Endothelial cell of umbilical vein (primary cell): ENCODE results near the gene NYAP2. TPM values are rescaled to one million over a fixed set of nuclear protein-coding genes. Genes with fewer than 3 reads are reported as not detected.

Experiments
- BruUV-seq: library from RNA; stranded (reverse); fragments of 400-500 nt; replicated peaks from 2 replicates; lab custom pipeline; 2021; lab: Mats Ljungman, UMichigan
- CTCF ChIA-PET: fragments of 300-600, 350-600 bp; sonication (Branson Sonifier 250); formaldehyde crosslinking; loops from one replicate; lab custom pipeline; 2021; ENCODE audit warnings: antibody characterized with exemption, inconsistent platforms; lab: Charles Lee
- POLR2A ChIA-PET: fragments of 300-600, 350-600 bp; sonication (Branson Sonifier 250); formaldehyde crosslinking; loops from one replicate; lab custom pipeline; 2021; ENCODE audit warnings: antibody characterized with exemption, inconsistent platforms; lab: Charles Lee
- DNase-seq: peaks from one replicate; pipeline ENCODE4 v3.0.0-alpha.2; 2011; ENCODE audit warnings: low read depth, low spot score
- FAIRE-seq: peaks from 2 replicates; lab custom pipeline; 2011; peaks lifted over from hg19 to GRCh38; lab: Jason Lieb, UNC
- H2AFZ ChIP-seq: 2 replicates; pipeline ENCODE4 v1.6.0; 2012; ENCODE audit warnings: low read depth, low read length, control low read depth, inconsistent platforms
- H3K27ac ChIP-seq: 2 replicates; pipeline ENCODE4 v1.5.1; 2011; ENCODE audit warnings: low read depth, mild to moderate bottlenecking, control low read depth, low read length, moderate library complexity; ENCODE audit not compliant: insufficient read depth
- H3K27me3 ChIP-seq, 2 experiments: 2 replicates each; pipeline versions ENCODE4 v1.6.0 to v1.6.1; 2011; ENCODE audit warnings: low read length in 2 of 2, mixed read lengths in 1 of 2; ENCODE audit not compliant: control insufficient read depth in 2 of 2, insufficient read depth in 2 of 2
- H3K36me3 ChIP-seq, 2 experiments: 2 replicates in 1 of 2; 3 replicates in 1 of 2; pipeline ENCODE4 v1.5.1; 2011; ENCODE audit warnings: low read length in 2 of 2, mild to moderate bottlenecking in 1 of 2, moderate library complexity in 1 of 2; ENCODE audit not compliant: control insufficient read depth in 2 of 2, insufficient read depth in 2 of 2; ENCODE audit errors: extremely low read depth in 1 of 2
- H3K4me1 ChIP-seq: 3 replicates; pipeline ENCODE4 v1.5.1; 2011; ENCODE audit warnings: mild to moderate bottlenecking, low read length; ENCODE audit not compliant: control insufficient read depth, insufficient read depth; ENCODE audit errors: extremely low read depth
- H3K4me2 ChIP-seq: 2 replicates; pipeline ENCODE4 v1.6.1; 2011; ENCODE audit warnings: low read length, control low read depth, mixed read lengths; ENCODE audit not compliant: insufficient read depth
- H3K4me3 ChIP-seq, 3 experiments: fragments of 200-600 bp in 1 of 3; sonication (generic), shearing (Covaris generic) in 1 of 3; replicated peaks in 1 of 3; 2 replicates each; pipeline ENCODE4 v1.5.1; 2011 to 2016; ENCODE audit warnings: control low read depth in 3 of 3, low read length in 3 of 3, mild to moderate bottlenecking in 2 of 3, inconsistent platforms in 1 of 3, low read depth in 1 of 3, moderate library complexity in 1 of 3; ENCODE audit not compliant: insufficient read depth in 1 of 3
- H3K79me2 ChIP-seq: 2 replicates; pipeline ENCODE4 v1.6.0; 2012; ENCODE audit warnings: low read length, inconsistent platforms; ENCODE audit not compliant: control insufficient read depth, insufficient read depth
- H3K9ac ChIP-seq: replicated peaks from 2 replicates; pipeline ENCODE3; 2011; ENCODE audit warnings: low read length, control low read depth; ENCODE audit not compliant: insufficient read depth; ENCODE audit errors: extremely low read depth
- H3K9me1 ChIP-seq: replicated peaks from 3 replicates; pipeline ENCODE4 v1.6.0; 2011; ENCODE audit warnings: mild to moderate bottlenecking, low read length; ENCODE audit not compliant: control insufficient read depth, insufficient read depth; ENCODE audit errors: extremely low read depth
- H3K9me3 ChIP-seq: replicated peaks from 2 replicates; pipeline ENCODE4 v1.5.1; 2012; ENCODE audit warnings: low read length, inconsistent platforms; ENCODE audit not compliant: control insufficient read depth, insufficient read depth
- H4K20me1 ChIP-seq: replicated peaks from 2 replicates; pipeline ENCODE3; 2011; ENCODE audit warnings: mild to moderate bottlenecking, low read length; ENCODE audit not compliant: control insufficient read depth, insufficient read depth; ENCODE audit errors: extremely low read depth
- GATA2 ChIP-seq: IDR thresholded peaks from 2 replicates; pipeline ENCODE4 v1.7.0; 2011; ENCODE audit warnings: low read depth, mild to moderate bottlenecking, moderate library complexity, mixed read lengths, low read length; ENCODE audit not compliant: insufficient read length, insufficient read depth
- POLR2AphosphoS5 ChIP-seq: IDR thresholded peaks from 2 replicates; pipeline ENCODE4 v1.6.1; 2012; ENCODE audit warnings: low read depth, mild to moderate bottlenecking, control low read depth, low read length, moderate library complexity; ENCODE audit not compliant: insufficient read depth
- dilution Hi-C: fragments of 300-500 bp; cut with MboI; formaldehyde crosslinking; loops from one replicate; pipeline ENCODE4 v1.15.0; 2019; ENCODE audit warnings: low sequenced_read_pairs; ENCODE audit not compliant: extremely low pct_ligation_motif_present
- intact Hi-C: fragments of 100-400 bp; cut with micrococcal nuclease; formaldehyde crosslinking; loops from one replicate; pipeline ENCODE4 v1.10.0; 2022
- polyA plus RNA-seq, 4 experiments: library from polyadenylated mRNA; depleted of rRNA in 3 of 4; stranded (reverse) in 3 of 4; unstranded in 1 of 4; fragments of >200 nt; gene quantifications; 2 replicates each; pipeline versions ENCODE4 v1.2.1 to v1.2.3, GENCODE V29; 2011 to 2012; ENCODE audit warnings: missing spikeins in 1 of 4
- total RNA-seq: library from RNA; stranded (reverse); gene quantifications from 2 replicates; pipeline ENCODE4 v1.2.3, GENCODE V29; 2021

The NYAP2 gene
- total and polyA plus RNA-seq, 2 donors (not counting 3 experiments of a cell fraction or from before 2014, with no cell fraction given) = not detected

- BruUV-seq = no TSS peak
- ChIA-PET POLR2A (no interaction called here), CTCF (no interaction called here)
These were observed 17.3 kb downstream of the NYAP2 start for GRCh38 chr2:225416616-225417367.

GRCh38 chr2:225419033-225419432 is 19.5 kb downstream of the NYAP2 start:
- no peaks in the 10 kb centered on the region for H3K36me3 ChIP-seq
- H4K20me1 ChIP-seq = no peaks in the 10 kb centered on the region
- CTCF ChIA-PET = no interaction called here
- no peak for TF ChIP-seq GATA2
- DNase-seq (no peak), FAIRE-seq (no peak)
- no peak overlapping the region for H3K9ac ChIP-seq
- H3K79me2 ChIP-seq = no peaks in the 10 kb centered on the region
- no peaks in the 10 kb centered on the region for H3K27me3 ChIP-seq
- POLR2A ChIA-PET = no interaction called here
- no peaks in the 10 kb centered on the region for H3K9me3 ChIP-seq
- no peak overlapping the region for H3K4me2 ChIP-seq
- no peaks in the 10 kb centered on the region for H3K4me1 ChIP-seq
- H3K27ac ChIP-seq = no peak overlapping the region
- BruUV-seq = no TSS peak
- no peaks in the 10 kb centered on the region for H3K9me1 ChIP-seq
- dilution Hi-C loops = no loop called here
- intact Hi-C loops = no loop called here
- H3K4me3 ChIP-seq = no peak overlapping the region
- H2AFZ ChIP-seq = no peak overlapping the region

More at GRCh38 chr2:225416616-225417367, 17.3 kb downstream of the NYAP2 start:
- no peak for DNase-seq
- H3K9me3 ChIP-seq = no peaks in the 10 kb centered on the region
- intact Hi-C loops (no loop called here), dilution Hi-C loops (no loop called here)
- no peaks in the 10 kb centered on the region for H4K20me1 ChIP-seq
- no peaks in the 10 kb centered on the region for H3K27me3 ChIP-seq
- no peak overlapping the region for H3K27ac ChIP-seq
- no peaks in the 10 kb centered on the region for H3K4me1 ChIP-seq
- H3K79me2 ChIP-seq = no peaks in the 10 kb centered on the region
- no peaks in the 10 kb centered on the region for H3K9me1 ChIP-seq
- no peaks in the 10 kb centered on the region for H3K36me3 ChIP-seq
- H3K9ac ChIP-seq = no peak overlapping the region
- no peak overlapping the region for H3K4me2 ChIP-seq
- FAIRE-seq = no peak
- H3K4me3 ChIP-seq = no peak overlapping the region
- no peak for TF ChIP-seq POLR2AphosphoS5
- no peak overlapping the region for H2AFZ ChIP-seq
